NCI-H1417 treated with DMSO at 0.1 percent for 48 hours (cell line): ENCODE measurements around the gene GATAD2A.
"Not testable (repeated sequence)": the region's sequence is repeated elsewhere in the genome, so short reads cannot be mapped to it uniquely, and the experiment has no call there.

ENCODE experiments used
- DNase-seq: peaks from one replicate; lab custom pipeline; 2025; lab: John Stamatoyannopoulos, UW

GATAD2A gene

DNA sequence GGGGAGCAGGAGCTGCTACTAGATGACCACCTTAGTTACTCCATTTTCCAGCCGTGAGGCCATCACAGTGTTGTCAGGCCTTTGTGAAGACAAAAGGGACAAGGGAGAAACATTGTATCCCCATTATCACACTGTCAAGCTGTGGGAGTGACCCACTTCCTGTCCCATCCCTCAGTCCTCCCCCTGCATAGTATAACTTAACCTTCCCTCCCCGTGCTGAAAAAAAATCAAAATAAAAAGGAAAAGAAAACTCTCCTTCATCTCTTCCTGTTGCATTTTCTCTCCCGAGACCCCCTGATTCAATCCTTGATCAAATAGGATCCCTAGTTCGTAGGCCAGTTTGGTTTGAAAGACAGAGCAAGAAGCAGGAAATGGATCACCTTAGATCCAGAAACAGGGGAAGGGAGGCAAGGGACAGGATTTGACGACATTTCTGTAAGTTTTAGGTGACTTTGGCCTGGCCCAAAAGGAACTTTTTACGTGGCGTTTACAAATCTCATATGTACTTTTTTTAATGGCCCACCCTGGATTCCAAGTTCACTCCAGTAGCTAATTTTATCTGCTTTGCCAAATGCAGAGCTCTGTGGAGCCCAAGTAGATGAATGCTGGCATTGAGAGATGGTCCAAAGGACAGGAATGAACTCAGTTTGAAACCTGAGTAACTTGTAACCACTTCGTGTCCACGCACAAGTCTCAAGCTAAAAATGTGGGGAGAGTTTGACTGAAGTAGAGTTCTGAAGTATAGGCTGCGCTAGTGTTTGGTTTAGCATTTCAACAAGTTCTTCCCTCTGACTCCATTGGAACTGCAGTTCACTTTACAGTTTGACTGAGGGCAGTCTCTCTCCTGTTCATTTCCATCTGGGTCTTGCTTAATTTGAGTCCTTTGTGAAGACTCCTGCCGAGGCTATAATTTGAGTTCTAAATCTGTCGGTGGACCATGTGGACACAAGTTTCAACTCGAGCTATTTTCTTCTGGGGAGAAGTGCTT, 16.6 kb upstream of the GATAD2A start:
- DNase-seq = no peak

DNA sequence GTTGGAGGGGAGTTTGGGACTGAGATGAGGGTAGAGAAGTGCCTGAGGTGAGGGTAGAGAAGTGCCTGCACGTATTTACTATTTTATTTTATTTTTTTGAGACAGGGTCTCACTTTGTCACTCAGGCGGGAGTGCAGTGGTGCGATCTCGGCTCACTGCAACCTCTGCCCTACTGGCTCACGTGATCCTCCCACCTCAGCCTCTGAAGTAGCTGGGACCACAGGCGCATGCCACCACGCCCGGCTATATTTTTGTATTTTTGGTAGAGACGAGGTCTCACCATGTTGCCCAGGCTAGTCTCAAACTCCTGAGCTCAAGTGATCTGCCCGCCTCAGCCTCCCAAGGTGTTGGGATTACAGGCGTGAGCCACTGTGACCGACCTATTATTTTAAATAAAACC, 15.8 kb upstream of the GATAD2A start:
- not testable (repeated sequence) for DNase-seq

DNA sequence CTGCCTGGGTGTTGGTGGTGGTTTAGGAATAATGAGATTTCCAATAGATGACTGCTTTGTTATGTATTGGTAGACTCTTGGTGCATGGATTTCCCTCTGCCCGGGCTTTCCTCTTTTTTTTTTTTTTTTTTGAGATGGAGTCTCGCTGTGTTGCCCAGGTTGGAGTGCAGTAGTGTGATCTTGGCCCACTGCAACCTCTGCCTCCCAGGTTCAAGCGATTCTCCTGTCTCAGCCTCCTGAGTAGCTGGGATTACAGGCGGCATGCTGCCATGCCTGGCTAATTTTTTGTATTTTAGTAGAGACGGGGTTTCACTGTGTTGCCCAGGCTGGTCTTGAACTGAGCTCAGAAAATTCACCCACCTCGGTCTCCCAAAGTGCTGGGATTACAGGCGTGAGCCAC, 11.1 kb upstream of the GATAD2A start:
- not testable (repeated sequence) for DNase-seq

DNA sequence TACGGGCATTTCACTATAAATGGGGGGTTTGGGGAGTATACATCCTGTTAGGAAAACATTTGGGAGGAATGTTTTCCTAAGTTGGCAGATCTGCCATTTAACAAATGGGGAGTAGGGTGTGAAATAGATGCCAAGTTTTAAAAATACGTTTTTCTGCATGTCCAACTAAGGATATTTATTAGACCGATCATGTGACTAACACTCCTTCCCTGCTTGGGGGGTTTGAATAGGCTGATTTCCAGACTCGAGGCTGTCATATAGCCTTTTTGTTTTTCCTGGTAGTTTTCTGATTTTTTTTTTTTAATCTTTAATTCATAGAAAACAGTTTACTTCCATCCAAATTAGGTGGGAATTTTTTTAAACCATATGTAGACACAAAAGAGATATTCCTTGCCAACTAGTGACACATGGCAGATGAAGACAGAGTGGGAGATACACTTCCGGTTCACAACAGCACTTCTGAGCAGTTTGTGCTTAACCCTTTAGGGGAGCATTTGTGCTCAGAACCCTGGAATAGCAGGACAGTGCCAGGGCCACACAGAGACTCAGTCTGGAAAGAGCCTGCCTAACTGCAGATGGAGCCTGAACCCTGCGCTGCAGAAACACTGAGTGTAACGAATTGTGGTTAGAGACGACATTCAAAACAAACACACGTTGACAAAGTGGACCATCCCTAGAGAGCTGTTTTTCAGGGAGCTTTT, 5.6 kb upstream of the GATAD2A start:
- no peak for DNase-seq

DNA sequence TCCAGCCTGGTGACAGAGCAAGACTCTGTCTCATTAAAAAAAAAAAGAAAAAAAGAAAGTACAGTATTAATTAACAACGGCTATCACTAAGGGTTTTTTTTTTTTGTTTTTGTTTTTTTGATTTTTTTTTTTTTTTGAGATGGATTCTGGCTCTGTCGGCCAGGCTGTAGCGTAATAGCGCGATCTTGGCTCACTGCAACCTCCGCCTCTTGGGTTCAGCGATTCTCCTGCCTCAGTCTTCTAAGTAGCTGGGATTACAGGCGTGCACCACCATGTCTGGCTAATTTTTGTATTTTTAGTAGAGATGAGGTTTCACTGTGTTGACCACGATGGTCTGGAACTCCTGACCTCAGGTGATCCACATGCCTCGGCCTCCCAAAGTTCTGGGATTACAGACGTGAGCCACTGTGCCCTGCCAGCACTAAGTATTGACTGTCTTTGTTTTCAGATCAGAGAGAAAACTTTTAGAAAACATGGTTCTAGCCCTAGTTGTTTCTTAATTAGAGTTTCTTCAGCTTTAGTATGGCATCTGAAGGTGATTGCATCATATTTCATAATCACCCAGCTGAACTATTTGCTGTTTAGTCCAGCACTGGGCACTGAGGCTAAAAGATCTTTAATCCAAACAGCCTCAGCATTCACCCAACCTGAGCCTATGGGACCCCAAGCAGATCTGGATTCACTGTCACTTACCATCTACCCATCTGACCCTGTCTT, 2.7 kb upstream of the GATAD2A start:
- no peak for DNase-seq

DNA sequence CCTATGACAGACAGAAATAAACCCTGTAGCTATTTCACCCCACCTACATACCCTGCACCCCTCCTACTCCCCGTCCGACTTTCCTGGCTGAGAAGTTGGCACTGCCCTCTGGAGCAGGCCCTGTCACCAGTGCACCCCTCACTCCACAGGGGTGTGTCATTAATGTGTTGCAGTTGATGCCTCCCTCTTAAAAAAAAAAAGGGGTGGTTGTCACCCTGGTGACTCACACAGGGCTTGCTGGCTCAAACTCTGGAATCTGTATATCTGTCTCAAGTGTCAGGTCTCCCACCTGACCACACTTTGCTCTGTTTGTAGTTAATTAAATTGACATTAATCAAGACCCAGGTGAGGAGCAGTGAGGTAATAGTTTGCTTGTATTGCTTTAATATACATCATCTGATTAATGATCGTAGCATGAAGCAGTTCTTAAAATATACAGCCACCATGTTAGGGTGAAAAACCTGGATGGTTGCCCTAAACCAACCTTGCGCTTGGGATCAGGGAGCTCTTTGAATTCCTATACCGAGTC, 2.0 kb upstream of the GATAD2A start:
- no peak for DNase-seq

DNA sequence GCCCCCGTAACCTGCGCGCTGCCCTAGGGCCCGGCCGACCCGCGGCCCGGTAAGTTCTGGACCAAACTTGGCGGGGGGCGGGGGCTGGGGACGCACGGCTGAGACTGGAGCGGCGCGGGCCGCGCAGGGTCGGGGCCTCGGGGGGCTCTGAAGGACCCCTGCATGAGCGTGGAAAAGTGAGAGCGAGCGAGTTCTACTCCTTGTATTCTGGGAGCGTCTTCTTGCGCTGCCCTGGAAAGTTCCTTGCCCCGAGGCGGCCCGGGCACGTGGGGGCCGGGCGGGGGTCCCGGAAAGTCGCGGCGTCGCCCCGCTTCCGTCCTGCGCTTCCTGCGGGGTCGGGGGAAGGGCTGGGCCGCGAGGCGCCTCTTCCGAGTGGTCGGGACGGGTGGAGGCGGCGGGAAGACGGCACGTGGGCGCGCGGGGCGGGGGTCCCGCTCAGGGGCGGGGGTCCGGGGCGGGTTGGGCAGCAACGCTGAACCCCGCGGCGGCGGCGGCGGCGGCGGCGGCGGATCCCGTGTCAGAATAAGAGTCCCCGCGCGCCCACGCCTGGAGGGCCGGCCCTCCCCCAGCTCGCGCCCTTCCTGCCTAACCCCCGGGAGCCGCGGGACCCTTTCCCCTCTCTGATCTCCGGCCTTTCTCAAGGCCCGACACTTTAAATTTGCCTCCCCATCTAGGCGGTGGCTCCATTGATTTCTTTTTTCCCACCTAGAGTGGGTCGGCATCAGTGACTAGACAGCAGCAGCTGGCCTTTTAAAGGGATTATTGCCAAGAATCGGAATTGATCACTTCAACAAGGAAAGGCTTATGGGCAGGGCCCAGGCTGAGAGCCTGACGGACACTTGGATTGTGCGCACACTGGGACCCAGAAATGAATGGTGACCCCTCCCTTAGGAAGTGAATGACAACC, 749 bp downstream of the GATAD2A start:
- DNase-seq = no peak

DNA sequence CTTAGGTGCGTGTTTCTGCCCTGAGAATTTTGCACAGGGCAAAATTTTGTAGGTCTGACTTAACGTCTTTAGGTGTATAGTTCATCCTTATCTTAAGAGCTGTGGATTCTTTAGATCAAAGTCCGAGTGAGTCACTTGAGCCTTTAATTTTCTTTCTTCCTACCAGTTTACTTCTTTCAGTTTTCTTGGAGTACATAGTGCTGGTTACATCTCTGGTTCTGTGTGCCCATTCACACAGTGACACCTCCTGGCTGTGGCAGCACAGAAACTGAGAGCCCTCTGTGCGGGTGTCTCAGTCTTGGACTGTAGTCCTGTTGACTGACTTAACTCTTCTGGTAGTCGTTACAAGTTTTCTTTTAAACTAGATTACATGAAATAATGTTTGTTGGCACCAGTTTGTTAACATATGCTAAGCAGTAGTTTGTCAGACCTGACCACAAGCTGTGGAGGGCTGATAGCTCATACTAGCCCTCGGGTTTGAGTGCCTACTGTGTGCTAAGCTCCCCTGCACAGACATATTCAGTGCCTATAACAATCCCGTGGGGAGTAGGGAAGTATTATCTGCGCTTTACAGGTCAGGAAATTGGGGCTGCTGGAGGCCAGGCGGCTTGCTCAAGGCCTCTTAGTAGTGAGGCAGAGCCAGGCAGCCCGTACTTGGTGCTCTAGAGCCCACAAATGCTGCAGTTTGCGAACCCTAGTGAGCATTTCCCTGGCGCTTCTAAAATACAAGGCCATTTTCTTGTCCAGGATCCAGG, 1.6 kb downstream of the GATAD2A start:
- no peak for DNase-seq

DNA sequence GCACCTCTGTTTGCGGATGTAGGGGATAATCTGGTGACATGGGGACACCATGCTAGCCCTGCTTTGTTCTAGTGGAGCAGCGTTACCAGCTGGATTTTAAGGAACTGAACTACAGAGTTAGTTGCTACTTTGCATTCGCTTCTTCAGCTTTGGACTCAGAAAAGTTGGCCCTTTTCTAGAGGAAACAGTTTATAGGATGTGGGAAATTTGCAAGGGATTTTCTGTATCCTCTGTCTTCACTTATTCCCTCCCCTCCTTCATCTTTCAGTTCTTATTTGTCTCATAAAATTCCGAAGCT, 2.1 kb downstream of the GATAD2A start:
- no peak for DNase-seq

DNA sequence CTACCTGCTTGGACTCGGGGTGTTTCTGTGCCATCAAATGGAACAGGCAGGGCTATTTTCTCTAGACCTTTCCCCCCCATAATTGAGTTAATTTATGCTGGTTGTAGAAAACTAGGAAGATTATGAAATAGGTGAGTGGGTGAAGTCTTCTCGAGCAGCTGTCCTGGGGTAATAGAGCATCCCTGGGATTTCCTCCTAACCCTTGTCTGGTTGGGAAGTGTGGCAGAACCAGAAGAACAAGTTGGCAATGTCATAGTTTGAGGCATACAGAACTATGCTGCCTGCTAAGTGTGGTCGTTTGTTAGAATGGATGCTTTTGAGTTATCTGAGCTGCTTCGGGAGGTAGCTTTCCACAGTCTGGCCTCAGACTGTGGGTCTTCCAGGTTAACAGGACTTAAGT, 3.7 kb downstream of the GATAD2A start:
- DNase-seq = no peak

DNA sequence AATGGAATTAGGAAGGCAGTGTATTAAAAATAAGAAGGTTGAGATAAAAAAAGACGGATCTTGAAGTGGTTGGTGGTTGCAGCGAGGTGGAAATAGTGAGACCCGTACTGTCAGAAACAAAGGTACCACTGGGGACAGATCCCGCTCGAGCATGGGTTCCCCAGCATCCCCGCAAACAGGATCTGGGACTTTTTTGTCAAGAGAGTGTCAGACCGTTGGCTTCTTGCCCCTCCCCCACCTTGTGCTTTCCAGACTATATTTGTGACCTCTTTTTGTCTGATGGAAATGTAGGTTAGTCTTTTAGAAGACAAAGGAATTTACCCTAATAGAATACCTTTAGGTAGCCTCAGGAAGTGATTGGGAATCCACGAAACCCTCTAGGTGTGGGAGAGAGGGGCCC, 4.2 kb downstream of the GATAD2A start:
- no peak for DNase-seq

DNA sequence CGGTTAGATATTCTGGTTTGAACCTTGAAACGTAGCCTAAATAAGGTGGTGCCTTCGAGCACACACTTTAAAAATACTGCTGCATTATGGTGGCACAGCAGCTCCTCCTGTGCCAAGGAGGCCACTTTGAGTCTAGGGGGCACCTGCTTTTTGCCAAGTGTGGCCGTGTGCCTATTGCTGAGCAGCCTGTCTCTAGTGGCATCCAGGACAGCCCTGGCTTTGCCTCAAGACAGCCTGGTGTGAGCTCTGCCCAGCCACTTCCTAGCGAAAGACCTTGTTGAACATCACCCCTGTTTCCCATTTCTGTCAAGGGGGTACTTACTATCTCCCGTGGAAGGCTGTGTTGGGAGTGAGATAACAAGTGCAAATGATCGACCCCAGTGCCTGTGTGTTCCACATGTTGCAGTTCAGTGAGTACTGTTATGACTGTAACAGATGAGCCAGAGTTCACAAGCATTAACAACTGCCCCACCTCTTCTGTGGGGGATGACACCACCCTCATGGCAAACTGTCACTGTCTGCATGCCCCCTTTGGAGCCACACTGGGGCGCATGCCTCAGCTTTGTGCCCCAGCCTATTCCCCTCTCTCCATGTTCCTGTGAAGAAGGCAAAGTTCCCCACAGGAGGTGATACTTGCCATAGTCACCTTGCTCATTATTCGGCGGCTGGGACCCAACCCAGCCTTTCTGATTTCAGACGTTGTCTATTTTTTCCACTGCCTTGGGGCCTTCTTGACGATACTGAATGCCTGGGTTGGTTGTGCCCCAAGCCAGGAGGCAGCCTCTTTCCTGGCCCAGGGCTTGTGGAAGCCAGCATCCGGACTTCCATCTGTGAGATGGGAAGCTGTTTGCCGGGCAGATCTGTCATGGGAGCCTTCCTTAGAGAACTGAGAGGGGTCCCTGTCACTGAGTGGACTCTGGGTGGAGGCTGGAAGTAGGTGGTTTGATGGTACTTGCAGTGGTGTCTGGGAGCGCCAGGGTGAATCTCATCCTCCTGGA, 5.4 kb downstream of the GATAD2A start:
- DNase-seq = no peak

DNA sequence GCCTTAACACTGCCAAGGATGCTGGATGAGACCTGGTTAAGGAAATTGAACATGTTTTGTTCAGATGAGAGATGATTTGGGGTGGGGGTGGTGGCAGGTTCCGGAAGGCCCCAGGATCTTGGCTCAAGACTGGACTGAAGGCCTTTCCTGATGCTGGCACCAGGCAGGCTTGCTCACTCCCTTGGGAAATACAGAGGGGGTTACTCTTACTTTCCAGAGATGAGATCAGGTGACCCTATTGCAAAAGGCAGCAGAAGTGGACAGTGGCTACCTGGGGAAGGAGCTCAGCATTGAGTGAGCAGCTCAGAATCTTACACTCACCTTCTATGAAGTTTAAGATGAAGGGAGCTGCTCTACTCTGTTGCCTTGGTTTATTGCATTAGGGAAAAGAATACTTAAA, 10.8 kb downstream of the GATAD2A start:
- DNase-seq = no peak

DNA sequence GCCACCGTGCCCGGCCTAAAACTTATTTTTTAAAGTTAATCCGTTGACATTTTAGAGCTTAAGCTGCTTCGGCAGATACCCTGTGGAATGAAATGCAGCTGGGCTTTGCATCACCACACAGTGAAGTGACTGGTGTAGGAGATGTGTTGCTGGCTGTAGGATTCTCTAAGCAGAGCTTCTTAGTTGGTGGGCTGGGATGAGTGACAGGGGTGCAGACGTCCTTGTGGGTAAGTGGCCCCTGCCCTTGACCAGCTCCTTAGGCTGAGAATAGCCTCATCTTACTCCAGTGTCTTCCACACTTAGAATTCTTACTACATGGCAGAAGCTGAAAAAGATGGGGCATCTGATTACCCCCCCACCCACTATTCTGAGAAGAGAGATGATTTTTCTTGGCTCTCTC, 11.6 kb downstream of the GATAD2A start:
- no peak for DNase-seq

DNA sequence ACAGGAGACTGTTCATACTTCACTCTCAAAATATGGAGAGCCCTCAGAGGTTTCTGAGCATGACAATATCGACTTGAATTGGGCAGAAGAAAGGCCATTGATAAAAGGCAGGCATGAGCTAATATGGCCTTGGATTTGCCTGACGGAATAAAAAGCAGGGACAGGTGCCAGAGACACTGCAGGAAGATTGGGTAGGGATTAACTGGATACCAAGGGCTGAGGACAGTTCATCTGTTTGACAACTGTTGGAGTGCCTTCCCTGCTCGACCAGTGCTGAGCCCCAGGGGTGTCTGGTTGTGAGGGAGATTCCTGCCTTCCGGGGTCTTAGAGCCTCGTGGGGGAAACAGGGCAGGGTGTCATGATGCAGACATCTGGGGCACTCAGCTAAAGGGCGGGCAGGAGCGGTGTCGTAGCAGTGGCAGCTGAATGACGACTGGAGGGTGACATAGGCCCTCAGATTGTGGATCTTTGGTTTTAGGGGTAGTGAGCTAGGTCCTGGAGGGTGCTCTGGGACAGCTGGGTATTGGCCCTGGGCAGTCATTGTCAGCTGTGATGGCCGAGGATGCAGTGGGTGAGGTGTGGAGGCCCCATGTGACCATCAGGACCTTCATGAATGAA, 12.3 kb downstream of the GATAD2A start:
- no peak for DNase-seq

DNA sequence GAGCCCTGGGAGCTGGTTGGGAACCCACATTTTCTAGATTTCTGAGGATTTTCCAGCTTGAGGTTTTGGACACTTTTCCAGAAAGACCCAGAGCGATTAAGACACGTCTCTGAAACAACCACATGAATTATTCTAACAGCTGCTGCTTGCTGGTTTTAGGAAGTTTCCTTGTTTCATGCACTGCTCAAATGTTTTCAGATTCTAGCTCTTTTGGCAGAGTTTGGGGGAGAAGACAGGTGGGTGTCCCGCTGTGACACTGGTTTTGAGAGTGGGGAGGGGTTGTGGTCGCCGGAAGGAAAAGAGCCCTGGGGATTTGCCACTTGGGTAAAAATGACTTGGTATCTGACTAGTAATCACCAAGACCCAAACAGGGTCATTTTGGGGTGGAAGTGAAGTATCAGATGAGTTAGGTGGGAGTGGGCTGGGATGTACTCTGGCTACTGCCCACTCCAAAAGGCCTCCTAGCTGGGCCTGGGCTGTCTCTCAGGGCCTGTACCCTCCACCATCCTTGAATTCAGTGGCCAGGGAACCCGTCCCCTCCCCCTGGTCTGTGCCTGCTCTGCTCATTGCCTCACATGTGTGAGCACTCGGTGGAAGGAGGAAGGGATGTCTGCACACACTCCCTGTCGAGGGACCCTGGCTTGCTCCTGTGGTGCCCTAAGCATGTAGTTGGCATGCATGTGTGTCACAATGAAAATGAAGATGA, 13.2 kb downstream of the GATAD2A start:
- DNase-seq = no peak

DNA sequence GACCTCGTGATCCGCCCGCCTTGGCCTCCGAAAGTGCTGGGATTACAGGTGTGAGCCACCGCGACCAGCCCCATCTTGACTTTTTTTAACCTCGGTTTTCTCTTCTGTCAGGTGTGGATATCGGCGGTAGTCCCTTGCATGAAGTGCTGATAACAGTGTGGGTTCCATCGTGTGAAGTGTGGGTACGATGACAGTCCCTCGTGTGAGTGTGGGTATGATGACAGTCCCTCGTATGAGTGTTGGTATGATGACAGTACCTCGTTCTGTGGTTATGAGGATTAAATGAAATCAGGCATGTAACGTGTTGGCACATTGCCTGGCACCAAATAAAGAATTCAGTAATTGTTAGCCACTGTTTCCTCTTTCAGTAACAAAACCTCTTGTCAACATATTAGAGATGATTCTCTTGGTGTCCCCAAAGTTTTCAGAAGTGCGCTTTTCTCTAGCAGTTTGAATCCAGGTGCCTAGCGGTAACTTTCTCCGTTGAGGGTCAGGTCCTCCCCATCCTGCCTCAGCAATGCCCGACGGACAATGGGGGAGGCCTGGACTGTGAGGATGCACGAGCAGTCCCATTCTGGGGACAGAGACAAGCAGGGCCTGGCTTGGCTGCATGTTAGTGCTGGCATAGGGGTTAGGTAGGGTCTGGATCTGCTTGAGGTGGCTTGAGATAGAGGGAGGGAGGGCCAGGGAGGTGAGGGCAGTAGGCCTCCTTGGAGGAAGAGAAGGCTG, 15.3 kb downstream of the GATAD2A start:
- no peak for DNase-seq

DNA sequence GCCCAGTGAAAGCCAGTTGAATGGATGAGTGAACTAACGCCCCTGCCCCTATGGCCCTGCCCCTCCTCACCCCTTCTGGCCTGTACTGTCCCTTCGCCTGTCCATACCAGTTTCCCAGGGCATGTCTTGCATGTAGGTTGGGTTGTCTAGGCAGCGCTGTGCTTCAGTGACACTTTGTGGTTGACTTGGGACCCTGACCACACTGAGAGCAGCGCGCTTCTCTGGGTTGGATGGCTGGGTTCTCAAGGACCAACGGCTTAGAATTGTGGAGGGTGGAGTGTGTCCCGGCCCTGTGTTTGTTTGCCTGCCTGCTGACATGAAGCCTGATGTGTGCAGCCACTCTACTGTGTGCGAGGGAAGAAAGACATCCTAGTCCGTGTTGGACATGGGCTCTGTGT, 15.8 kb downstream of the GATAD2A start:
- no peak for DNase-seq
